Upper lobe of left lung (tissue), 4 donors: ENCODE data around the gene MRPS21.
A peak's percentile ranks its signal among the peaks of the same experiment; 100 is the strongest.

Experiments
- CTCF ChIP-seq, 6 experiments: fragments of 450-650 bp in 4 of 6; fragments of 200-600 bp in 2 of 6; sonication (generic) in 2 of 6; IDR thresholded peaks; one replicate each; pipeline ENCODE4 v1.5.1; 2016 to 2019; ENCODE audit warnings: antibody characterized with exemption in 6 of 6
- POLR2A ChIP-seq, 4 donors: fragments of 450-650 bp; IDR thresholded peaks; one replicate each; pipeline ENCODE4 v1.5.1; 2016 to 2017; ENCODE audit warnings: antibody characterized with exemption in 4 of 4, mild to moderate bottlenecking in 2 of 4
- POLR2AphosphoS5 ChIP-seq, 2 donors: sonication (generic); formaldehyde crosslinking; IDR thresholded peaks; one replicate each; pipeline ENCODE4 v1.5.1; 2017; ENCODE audit warnings: antibody characterized with exemption in 2 of 2

GRCh38 chr1:150259758-150260669 is 33.6 kb upstream of the MRPS21 start:
- TF ChIP-seq CTCF (IDR thresholded peaks at IDR 0.05): no peak
- peak in 1 of 2 donors; percentile 30 for TF ChIP-seq POLR2AphosphoS5 (IDR thresholded peaks at IDR 0.05)
- TF ChIP-seq POLR2A (IDR thresholded peaks at IDR 0.05): peak in 1 of 4 donors; percentile 54
